ENCODE measurements around the gene ZBTB7B. TPM values are rescaled to one million over a fixed set of nuclear protein-coding genes. Genes with fewer than 3 reads are reported as not detected.

Gene ZBTB7B
- total RNA-seq, 3 donors from 2014 or later: 175 to 313 (median 255) TPM

DNA sequence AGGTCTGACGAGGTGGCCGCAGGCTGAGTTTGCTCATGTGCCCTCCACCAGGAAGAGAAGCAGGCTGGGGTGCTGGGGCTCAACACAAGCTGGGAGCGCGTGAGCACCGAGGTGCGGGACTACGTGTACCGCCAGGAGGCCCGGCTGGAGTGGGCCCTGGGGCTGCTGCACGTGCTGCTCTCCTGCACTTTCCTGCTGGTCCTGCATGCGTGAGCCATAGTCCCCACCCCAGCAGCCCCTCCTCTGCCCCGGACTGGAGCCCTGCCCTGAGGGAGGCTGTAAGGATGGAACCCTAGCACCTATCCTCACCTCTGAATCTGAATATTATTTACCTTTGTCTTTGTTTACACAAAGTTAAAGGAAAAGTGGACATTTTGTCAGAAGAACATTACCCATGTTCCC is 40.7 kb downstream of the ZBTB7B start:
- H3K4me3 ChIP-seq: no peak overlapping the region
- H3K9me3 ChIP-seq: no peaks in the 10 kb centered on the region
- DNase-seq (peak; percentile 76 to 86 (median 83)), ATAC-seq (peak; percentile 73)
- TF ChIP-seq, protein P1, sequence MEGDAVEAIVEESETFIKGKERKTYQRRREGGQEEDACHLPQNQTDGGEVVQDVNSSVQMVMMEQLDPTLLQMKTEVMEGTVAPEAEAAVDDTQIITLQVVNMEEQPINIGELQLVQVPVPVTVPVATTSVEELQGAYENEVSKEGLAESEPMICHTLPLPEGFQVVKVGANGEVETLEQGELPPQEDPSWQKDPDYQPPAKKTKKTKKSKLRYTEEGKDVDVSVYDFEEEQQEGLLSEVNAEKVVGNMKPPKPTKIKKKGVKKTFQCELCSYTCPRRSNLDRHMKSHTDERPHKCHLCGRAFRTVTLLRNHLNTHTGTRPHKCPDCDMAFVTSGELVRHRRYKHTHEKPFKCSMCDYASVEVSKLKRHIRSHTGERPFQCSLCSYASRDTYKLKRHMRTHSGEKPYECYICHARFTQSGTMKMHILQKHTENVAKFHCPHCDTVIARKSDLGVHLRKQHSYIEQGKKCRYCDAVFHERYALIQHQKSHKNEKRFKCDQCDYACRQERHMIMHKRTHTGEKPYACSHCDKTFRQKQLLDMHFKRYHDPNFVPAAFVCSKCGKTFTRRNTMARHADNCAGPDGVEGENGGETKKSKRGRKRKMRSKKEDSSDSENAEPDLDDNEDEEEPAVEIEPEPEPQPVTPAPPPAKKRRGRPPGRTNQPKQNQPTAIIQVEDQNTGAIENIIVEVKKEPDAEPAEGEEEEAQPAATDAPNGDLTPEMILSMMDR (IDR thresholded peaks at IDR 0.05): no peak
- intact Hi-C loops (cut with DNase I, micrococcal nuclease): no loop called here
- H3K4me1 ChIP-seq (ENCODE audit: low read depth): peaks cover 28% of the 10 kb centered on the region
- H3K36me3 ChIP-seq (ENCODE audit: low read depth): no peaks in the 10 kb centered on the region

DNA sequence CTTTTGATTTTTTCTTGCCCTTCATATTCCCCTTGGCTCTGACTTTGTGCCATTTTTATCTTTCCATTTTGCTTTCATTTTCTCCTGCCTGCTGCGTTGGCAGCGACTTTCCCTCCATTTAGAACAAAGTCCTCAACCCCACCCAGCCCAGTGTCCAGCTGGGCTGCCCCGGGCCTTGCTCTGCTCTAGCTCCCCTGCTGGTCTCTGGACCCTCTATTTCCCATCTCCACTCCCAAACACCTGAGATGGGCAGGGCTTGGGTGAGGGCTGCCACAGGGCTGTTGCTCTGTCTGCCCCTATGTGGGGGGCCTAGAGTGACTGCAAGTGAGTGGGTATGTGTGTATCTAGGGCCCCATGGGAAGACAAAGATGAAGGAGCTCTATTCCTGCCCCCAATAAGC is 41.2 kb downstream of the ZBTB7B start:
- ATAC-seq (peak; percentile 75), DNase-seq (peak in 2 of 3 donors; percentile 68 to 69)
- intact Hi-C loops (cut with DNase I, micrococcal nuclease): no loop called here
- peaks cover 24% of the 10 kb centered on the region for H3K4me1 ChIP-seq (ENCODE audit: low read depth)
- H3K9me3 ChIP-seq: no peaks in the 10 kb centered on the region
- no peak overlapping the region for H3K4me3 ChIP-seq
- H3K36me3 ChIP-seq (ENCODE audit: low read depth): no peaks in the 10 kb centered on the region
- TF ChIP-seq, protein P1 (IDR thresholded peaks at IDR 0.05): no peak

DNA sequence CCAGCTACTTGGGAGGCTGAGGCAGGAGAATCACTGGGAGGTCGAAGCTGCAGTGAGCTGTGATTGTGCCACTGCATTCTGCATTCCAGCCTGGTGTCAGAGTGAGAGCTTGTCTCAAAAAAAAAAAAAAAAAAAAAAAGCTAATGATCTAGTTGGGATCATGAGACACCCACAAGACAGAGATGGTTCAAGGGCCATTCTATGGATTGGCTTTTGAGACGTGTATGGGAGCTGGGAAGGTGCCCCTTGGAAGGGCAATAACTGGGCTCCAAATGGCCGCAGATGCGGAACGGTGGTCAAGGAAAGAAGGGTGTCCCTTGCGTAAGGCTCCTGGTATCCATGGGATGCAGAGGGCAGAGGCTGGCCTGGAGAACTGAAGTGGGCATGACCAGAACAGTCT is 41.8 kb downstream of the ZBTB7B start:
- ATAC-seq: peak; percentile 2
- TF ChIP-seq, protein P1 (IDR thresholded peaks at IDR 0.05): no peak
- Histone ChIP-seq H3K36me3 (ENCODE audit: low read depth) (no peaks in the 10 kb centered on the region), H3K4me3 (no peak overlapping the region), H3K9me3 (no peaks in the 10 kb centered on the region), H3K4me1 (ENCODE audit: low read depth) (peaks cover 21% of the 10 kb centered on the region)
- no peak for DNase-seq
- intact Hi-C loops (cut with DNase I, micrococcal nuclease): no loop called here

DNA sequence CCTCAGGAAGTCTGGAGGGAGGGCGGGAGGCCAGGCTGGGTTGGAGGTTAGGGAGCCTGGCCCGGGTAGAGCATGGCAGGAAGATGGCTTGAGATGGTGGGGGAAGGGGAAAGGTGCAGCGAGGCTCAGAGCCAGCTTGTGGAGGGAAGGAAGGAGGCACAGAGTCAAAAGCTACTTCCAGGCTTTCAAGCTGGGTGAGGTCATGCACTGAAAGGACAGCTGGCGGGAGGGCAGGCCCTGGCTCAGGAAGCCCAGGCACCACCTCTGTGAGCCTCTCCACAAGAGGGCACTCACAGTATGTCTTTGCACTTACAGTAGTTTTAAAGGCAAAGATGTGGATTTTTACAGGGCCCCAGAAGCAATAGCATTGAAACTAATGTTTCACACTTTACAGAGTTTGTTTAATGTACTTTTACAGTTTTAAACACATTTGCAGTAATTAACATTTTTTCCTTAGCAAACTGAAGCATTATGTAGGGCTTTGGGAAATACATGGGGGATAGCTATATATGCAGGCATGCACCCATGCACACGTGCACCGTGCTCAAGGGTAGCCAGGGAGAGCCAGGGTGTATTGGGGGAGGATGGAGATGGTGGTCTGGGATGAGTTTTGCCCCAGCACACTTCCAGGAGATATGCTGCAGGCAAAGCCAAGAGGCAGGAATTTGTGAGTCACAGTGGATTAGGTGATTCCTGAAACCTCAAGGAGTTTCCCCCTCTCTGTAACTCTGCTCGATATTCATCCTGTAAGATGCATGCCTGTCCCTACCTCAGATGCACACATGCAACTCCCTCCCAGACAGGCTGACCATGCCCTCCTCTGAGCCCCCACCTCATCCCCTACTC is 42.4 kb downstream of the ZBTB7B start:
- Histone ChIP-seq H3K36me3 (ENCODE audit: low read depth) (no peaks in the 10 kb centered on the region), H3K9me3 (no peaks in the 10 kb centered on the region), H3K4me3 (no peak overlapping the region), H3K4me1 (ENCODE audit: low read depth) (peaks cover 28% of the 10 kb centered on the region)
- ATAC-seq (peak; percentile 89), DNase-seq (peak; percentile 82 to 92 (median 87))
- TF ChIP-seq, protein P1 (IDR thresholded peaks at IDR 0.05): peak; percentile 75
- intact Hi-C loops (cut with DNase I, micrococcal nuclease): no loop called here

DNA sequence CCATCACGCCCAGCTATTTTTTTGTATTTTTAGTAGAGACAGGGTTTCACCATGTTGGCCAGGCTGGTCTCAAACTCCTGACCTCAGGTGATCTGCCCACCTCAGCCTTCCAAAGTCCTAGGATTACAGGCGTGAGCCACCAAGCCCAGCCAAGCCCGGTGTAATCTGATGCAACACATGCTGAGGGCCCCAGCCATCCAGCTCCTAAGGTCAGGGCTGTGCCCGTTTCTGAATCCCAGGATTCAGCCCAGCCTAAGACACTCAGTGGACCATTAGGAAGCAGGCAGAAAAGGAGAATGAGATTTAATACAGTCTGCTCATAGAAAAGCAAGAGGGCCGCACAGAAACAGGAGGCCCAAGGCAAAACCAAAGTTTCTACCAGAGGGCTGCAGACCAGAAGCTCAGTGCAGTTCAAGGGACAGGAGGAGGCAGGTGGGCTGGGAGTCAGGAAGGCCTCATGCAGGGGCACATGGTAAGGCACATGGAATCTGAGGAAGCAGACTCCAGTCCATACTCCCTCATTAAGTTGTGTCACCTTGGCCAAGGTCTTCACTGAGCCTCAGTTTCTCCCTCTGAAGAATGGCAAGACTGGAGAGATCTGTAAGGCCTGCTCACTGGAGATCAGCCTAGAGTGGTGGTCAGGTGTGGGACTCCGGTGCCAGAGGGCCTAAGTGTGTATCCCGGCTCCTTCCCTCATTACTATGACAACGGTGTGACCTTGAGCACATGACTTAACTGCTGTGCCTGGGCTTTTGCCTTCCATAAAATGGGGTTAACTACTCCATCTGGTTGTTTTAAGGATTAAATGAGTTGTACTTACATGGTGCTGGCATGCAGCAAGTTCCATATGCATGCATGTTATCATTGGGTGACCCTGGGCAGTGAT is 46.1 kb downstream of the ZBTB7B start:
- intact Hi-C loops (cut with DNase I, micrococcal nuclease): no loop called here
- DNase-seq: no peak
- H3K4me1 ChIP-seq (ENCODE audit: low read depth): peaks cover 43% of the 10 kb centered on the region
- TF ChIP-seq, protein P1 (IDR thresholded peaks at IDR 0.05): no peak
- H3K36me3 ChIP-seq (ENCODE audit: low read depth): no peaks in the 10 kb centered on the region
- no peak for ATAC-seq
- H3K4me3 ChIP-seq: no peak overlapping the region
- no peaks in the 10 kb centered on the region for H3K9me3 ChIP-seq
